ENCODE results near the gene S100A7. TPM values are rescaled to one million over a fixed set of nuclear protein-coding genes. Genes with fewer than 3 reads are reported as not detected.

The S100A7 gene
- total RNA-seq, 1 donor from 2014 or later: not detected

GRCh38 chr1:153447498-153448170 lies 12.8 kb downstream of the S100A7 start:
- H3K4me1 Mint-ChIP-seq (ENCODE audit: low read depth, unreplicated experiment): no peaks in the 10 kb centered on the region
- no peaks in the 10 kb centered on the region for H3K36me3 Mint-ChIP-seq (ENCODE audit: unreplicated experiment)
- no peak for TF ChIP-seq CTCF (IDR thresholded peaks at IDR 0.05; ENCODE audit: partially characterized antibody, unreplicated experiment)
- H3K27ac Mint-ChIP-seq (ENCODE audit: unreplicated experiment): no peak overlapping the region
- no peak for DNase-seq
- H3K27me3 Mint-ChIP-seq (ENCODE audit: unreplicated experiment): peaks cover 8% of the 10 kb centered on the region
- H3K9me3 Mint-ChIP-seq (ENCODE audit: unreplicated experiment): peaks cover 1% of the 10 kb centered on the region
- H3K4me3 Mint-ChIP-seq (ENCODE audit: unreplicated experiment): no peak overlapping the region

GRCh38 chr1:153444078-153444477 lies 16.4 kb downstream of the S100A7 start:
- no peak overlapping the region for H3K27ac Mint-ChIP-seq (ENCODE audit: unreplicated experiment)
- H3K9me3 Mint-ChIP-seq (ENCODE audit: unreplicated experiment): peaks cover 1% of the 10 kb centered on the region
- no peaks in the 10 kb centered on the region for H3K4me1 Mint-ChIP-seq (ENCODE audit: low read depth, unreplicated experiment)
- H3K36me3 Mint-ChIP-seq (ENCODE audit: unreplicated experiment): no peaks in the 10 kb centered on the region
- DNase-seq: no peak
- peaks cover 6% of the 10 kb centered on the region for H3K27me3 Mint-ChIP-seq (ENCODE audit: unreplicated experiment)
- H3K4me3 Mint-ChIP-seq (ENCODE audit: unreplicated experiment): no peak overlapping the region
- no peak for TF ChIP-seq CTCF (IDR thresholded peaks at IDR 0.05; ENCODE audit: partially characterized antibody, unreplicated experiment)

GRCh38 chr1:153443486-153443885 lies 17.0 kb downstream of the S100A7 start:
- Mint-ChIP-seq H3K27me3 (ENCODE audit: unreplicated experiment) (peaks cover 6% of the 10 kb centered on the region), H3K9me3 (ENCODE audit: unreplicated experiment) (no peaks in the 10 kb centered on the region), H3K4me3 (ENCODE audit: unreplicated experiment) (no peak overlapping the region), H3K36me3 (ENCODE audit: unreplicated experiment) (no peaks in the 10 kb centered on the region), H3K27ac (ENCODE audit: unreplicated experiment) (no peak overlapping the region), H3K4me1 (ENCODE audit: low read depth, unreplicated experiment) (no peaks in the 10 kb centered on the region)
- no peak for DNase-seq
- TF ChIP-seq CTCF (IDR thresholded peaks at IDR 0.05; ENCODE audit: partially characterized antibody, unreplicated experiment): no peak

- H3K27ac Mint-ChIP-seq (ENCODE audit: unreplicated experiment): no peak overlapping the region
- H3K4me3 Mint-ChIP-seq (ENCODE audit: unreplicated experiment): no peak overlapping the region
- H3K27me3 Mint-ChIP-seq (ENCODE audit: unreplicated experiment): peaks cover 7% of the 10 kb centered on the region
- TF ChIP-seq CTCF (IDR thresholded peaks at IDR 0.05; ENCODE audit: partially characterized antibody, unreplicated experiment): no peak
- H3K9me3 Mint-ChIP-seq (ENCODE audit: unreplicated experiment): peaks cover 1% of the 10 kb centered on the region
- no peaks in the 10 kb centered on the region for H3K4me1 Mint-ChIP-seq (ENCODE audit: low read depth, unreplicated experiment)
- DNase-seq: no peak
- H3K36me3 Mint-ChIP-seq (ENCODE audit: unreplicated experiment): peaks cover 5% of the 10 kb centered on the region
These were observed 19.2 kb downstream of the S100A7 start for GRCh38 chr1:153441238-153441755.

- no peak overlapping the region for H3K4me3 Mint-ChIP-seq (ENCODE audit: unreplicated experiment)
- H3K27ac Mint-ChIP-seq (ENCODE audit: unreplicated experiment): no peak overlapping the region
These were observed 21.2 kb downstream of the S100A7 start for GRCh38 chr1:153439273-153439672.

More at GRCh38 chr1:153439273-153439672, 21.2 kb downstream of the S100A7 start:
- Mint-ChIP-seq H3K36me3 (ENCODE audit: unreplicated experiment) (peaks cover 5% of the 10 kb centered on the region), H3K27me3 (ENCODE audit: unreplicated experiment) (peaks cover 2% of the 10 kb centered on the region), H3K4me1 (ENCODE audit: low read depth, unreplicated experiment) (no peaks in the 10 kb centered on the region), H3K9me3 (ENCODE audit: unreplicated experiment) (peaks cover 2% of the 10 kb centered on the region)
- DNase-seq: no peak
- TF ChIP-seq CTCF (IDR thresholded peaks at IDR 0.05; ENCODE audit: partially characterized antibody, unreplicated experiment): no peak
